ENCODE data around the gene DGKB.
A peak's percentile ranks its signal among the peaks of the same experiment; 100 is the strongest.

DGKB gene

GRCh38 chr7:14924398-14924797 is 21.8 kb upstream of the DGKB start:
- TF ChIP-seq, protein P1, sequence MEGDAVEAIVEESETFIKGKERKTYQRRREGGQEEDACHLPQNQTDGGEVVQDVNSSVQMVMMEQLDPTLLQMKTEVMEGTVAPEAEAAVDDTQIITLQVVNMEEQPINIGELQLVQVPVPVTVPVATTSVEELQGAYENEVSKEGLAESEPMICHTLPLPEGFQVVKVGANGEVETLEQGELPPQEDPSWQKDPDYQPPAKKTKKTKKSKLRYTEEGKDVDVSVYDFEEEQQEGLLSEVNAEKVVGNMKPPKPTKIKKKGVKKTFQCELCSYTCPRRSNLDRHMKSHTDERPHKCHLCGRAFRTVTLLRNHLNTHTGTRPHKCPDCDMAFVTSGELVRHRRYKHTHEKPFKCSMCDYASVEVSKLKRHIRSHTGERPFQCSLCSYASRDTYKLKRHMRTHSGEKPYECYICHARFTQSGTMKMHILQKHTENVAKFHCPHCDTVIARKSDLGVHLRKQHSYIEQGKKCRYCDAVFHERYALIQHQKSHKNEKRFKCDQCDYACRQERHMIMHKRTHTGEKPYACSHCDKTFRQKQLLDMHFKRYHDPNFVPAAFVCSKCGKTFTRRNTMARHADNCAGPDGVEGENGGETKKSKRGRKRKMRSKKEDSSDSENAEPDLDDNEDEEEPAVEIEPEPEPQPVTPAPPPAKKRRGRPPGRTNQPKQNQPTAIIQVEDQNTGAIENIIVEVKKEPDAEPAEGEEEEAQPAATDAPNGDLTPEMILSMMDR (conservative IDR thresholded peaks at IDR 0.05; ENCODE audit: low read depth, low read length) = no peak
- DNase-seq (ENCODE audit: low read depth) = no peak
- H3K4me3 ChIP-seq (ENCODE audit: low read length) = no peak overlapping the region

DNA sequence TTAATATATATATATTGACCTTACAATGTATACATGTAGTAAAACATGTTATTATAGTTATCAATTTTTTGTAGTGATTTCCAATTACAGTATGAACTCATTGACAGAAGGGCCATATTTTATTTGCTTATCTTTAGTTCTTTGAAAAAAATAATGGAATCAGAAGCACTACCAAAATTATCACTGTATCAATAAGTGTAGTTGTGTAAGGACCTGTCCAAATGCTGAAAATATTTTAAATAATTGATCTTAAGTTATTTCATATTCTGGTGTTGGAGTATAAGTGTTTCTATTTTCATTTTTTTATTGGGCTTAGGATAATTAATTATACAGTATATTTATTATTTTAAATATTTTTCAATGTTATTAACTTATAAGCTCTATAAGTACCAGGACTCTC is 8.5 kb upstream of the DGKB start:
- TF ChIP-seq, protein P1 (conservative IDR thresholded peaks at IDR 0.05; ENCODE audit: low read depth, low read length) = no peak
- DNase-seq (ENCODE audit: low read depth) = no peak

GRCh38 chr7:14908697-14909096 is 6.1 kb upstream of the DGKB start:
- TF ChIP-seq, protein P1 (conservative IDR thresholded peaks at IDR 0.05; ENCODE audit: low read depth, low read length) = no peak
- DNase-seq (ENCODE audit: low read depth) = no peak
- H3K4me3 ChIP-seq (ENCODE audit: low read length) = no peak overlapping the region

More for the DNA sequence above, 8.5 kb upstream of the DGKB start:
- H3K4me3 ChIP-seq (ENCODE audit: low read length) = no peak overlapping the region

GRCh38 chr7:14905764-14906163 is 3.2 kb upstream of the DGKB start:
- DNase-seq (ENCODE audit: low read depth) = peak; percentile 39
- no peak overlapping the region for H3K4me3 ChIP-seq (ENCODE audit: low read length)
- TF ChIP-seq, protein P1 (conservative IDR thresholded peaks at IDR 0.05; ENCODE audit: low read depth, low read length) = no peak

DNA sequence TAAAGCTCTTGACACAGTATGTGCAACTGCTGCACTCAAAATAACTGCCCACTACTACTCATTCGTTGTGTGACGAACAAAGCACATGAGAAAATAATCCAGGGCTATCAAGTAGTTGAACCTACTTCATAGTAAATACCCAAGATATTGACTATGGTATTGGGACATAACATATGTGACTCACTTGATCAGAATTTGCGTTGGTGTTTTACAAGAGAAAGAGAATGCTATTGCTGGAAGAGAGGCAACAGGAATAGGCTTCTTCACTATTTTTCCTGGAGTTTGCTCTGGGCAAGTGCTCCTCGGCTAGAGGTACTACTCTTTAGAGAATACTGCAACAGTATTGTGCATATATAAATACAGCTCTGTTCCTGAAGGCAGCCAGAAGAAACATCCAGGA is 2.5 kb downstream of the DGKB start:
- no peak overlapping the region for H3K4me3 ChIP-seq (ENCODE audit: low read length)
- TF ChIP-seq, protein P1 (conservative IDR thresholded peaks at IDR 0.05; ENCODE audit: low read depth, low read length) = no peak
- DNase-seq (ENCODE audit: low read depth) = no peak

DNA sequence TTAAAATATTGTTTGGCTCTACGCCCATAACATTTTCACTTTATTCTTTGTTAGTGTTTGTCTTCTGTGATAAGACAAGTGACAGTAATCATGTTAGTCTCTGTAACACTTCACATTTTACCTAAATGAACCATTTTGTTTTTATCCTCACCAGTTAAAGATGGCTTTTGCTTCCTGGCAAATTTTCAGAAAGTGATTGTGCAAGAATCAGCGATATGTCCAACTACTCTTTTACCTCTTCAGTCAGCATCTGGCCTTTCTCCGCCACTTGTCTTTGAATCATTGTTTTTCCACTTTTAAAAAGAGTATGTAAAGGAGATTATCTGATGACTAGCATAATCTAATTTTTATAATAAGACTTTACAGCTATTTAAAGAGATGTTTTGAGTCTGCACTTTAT is 3.5 kb downstream of the DGKB start:
- DNase-seq (ENCODE audit: low read depth) = no peak
- TF ChIP-seq, protein P1 (conservative IDR thresholded peaks at IDR 0.05; ENCODE audit: low read depth, low read length) = no peak
- no peak overlapping the region for H3K4me3 ChIP-seq (ENCODE audit: low read length)

DNA sequence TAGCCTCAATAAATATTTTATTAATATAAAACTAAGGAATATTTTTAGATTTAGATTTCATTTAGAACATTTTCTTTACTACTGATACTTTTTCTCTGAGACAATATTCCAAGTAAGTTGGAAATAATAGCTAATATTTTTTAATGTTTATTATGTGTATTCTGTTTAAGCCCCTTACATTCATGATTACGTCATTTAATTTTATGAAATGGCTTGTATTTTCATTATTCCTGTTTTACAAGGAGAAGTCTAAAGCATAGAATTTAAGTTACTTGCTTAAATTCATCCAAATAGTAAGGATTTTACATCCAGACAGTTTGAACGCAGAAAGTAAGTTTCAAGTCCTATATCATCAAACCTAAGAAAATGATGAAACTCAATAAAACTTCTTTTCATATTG is 6.1 kb downstream of the DGKB start:
- TF ChIP-seq, protein P1 (conservative IDR thresholded peaks at IDR 0.05; ENCODE audit: low read depth, low read length) = no peak
- no peak overlapping the region for H3K4me3 ChIP-seq (ENCODE audit: low read length)
- no peak for DNase-seq (ENCODE audit: low read depth)

Measured in retinal pigment epithelial cell (primary cell).